B cell (primary cell): ENCODE data around the gene ZER1.

ENCODE experiments used
- EZH2 ChIP-seq: IDR thresholded peaks from 2 replicates; pipeline ENCODE4 v1.6.1; 2012; ENCODE audit warnings: borderline replicate concordance, low read depth, mild to moderate bottlenecking, moderate library complexity, low read length; ENCODE audit not compliant: insufficient read depth, poor library complexity, severe bottlenecking
- TF ChIP-seq, protein P1 (sequence below): fragments of 200-600 bp; IDR thresholded peaks from one replicate; pipeline ENCODE4 v1.8.0; 2022; ENCODE audit warnings: antibody characterized with exemption, mild to moderate bottlenecking

GRCh38 chr9:128690684-128691034 lies 81.1 kb downstream of the ZER1 start:
- TF ChIP-seq, protein P1, sequence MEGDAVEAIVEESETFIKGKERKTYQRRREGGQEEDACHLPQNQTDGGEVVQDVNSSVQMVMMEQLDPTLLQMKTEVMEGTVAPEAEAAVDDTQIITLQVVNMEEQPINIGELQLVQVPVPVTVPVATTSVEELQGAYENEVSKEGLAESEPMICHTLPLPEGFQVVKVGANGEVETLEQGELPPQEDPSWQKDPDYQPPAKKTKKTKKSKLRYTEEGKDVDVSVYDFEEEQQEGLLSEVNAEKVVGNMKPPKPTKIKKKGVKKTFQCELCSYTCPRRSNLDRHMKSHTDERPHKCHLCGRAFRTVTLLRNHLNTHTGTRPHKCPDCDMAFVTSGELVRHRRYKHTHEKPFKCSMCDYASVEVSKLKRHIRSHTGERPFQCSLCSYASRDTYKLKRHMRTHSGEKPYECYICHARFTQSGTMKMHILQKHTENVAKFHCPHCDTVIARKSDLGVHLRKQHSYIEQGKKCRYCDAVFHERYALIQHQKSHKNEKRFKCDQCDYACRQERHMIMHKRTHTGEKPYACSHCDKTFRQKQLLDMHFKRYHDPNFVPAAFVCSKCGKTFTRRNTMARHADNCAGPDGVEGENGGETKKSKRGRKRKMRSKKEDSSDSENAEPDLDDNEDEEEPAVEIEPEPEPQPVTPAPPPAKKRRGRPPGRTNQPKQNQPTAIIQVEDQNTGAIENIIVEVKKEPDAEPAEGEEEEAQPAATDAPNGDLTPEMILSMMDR, result no peak
- TF ChIP-seq EZH2, result no peak
